H1 (cell line): ENCODE data around the gene FITM1. TPM values are rescaled to one million over a fixed set of nuclear protein-coding genes. Genes with fewer than 3 reads are reported as not detected.

Experiments used
- CTCF ChIA-PET: fragments of 300-600 bp; sonication (Branson Sonifier 250); formaldehyde crosslinking; loops from one replicate; lab custom pipeline; 2021; ENCODE audit not compliant: partially characterized antibody; lab: Charles Lee
- POLR2A ChIA-PET: fragments of 300-600 bp; sonication (Branson Sonifier 250); formaldehyde crosslinking; loops from one replicate; lab custom pipeline; 2021; ENCODE audit warnings: inconsistent platforms; ENCODE audit not compliant: partially characterized antibody; lab: Charles Lee
- DNase-seq, 2 experiments: peaks; one replicate each; pipeline versions ENCODE4 v3.0.0 to v3.0.0-alpha.2; 2010 to 2022; ENCODE audit warnings: low spot score in 2 of 2, low read depth in 1 of 2, mixed read lengths in 1 of 2
- FAIRE-seq: peaks from 2 replicates; lab custom pipeline; 2011; peaks lifted over from hg19 to GRCh38; lab: Jason Lieb, UNC
- H2AFZ ChIP-seq: 2 replicates; pipeline ENCODE4 v1.8.1; 2012; ENCODE audit warnings: low read length, inconsistent platforms
- H2AK5ac ChIP-seq: 2 replicates; pipeline ENCODE4 v1.6.1; 2013; ENCODE audit warnings: low read depth, low read length
- H2BK120ac ChIP-seq: replicated peaks from 2 replicates; pipeline ENCODE3; 2013; ENCODE audit warnings: low read depth, low read length, inconsistent platforms
- H2BK12ac ChIP-seq: 2 replicates; pipeline ENCODE4 v1.6.1; 2013; ENCODE audit warnings: low read depth, low read length
- H2BK15ac ChIP-seq: 2 replicates; pipeline ENCODE4 v1.6.1; 2013; ENCODE audit warnings: low read length
- H2BK20ac ChIP-seq: 2 replicates; pipeline ENCODE4 v1.6.1; 2013; ENCODE audit warnings: low read length
- H2BK5ac ChIP-seq: 2 replicates; pipeline ENCODE4 v1.6.1; 2013; ENCODE audit warnings: low read depth, low read length
- H3K14ac ChIP-seq: 2 replicates; pipeline ENCODE4 v1.6.1; 2013; ENCODE audit warnings: inconsistent platforms; ENCODE audit not compliant: insufficient read length
- H3K18ac ChIP-seq: 2 replicates; pipeline ENCODE4 v1.6.1; 2013; ENCODE audit warnings: low read length; ENCODE audit errors: extremely low read depth
- H3K23ac ChIP-seq: 2 replicates; pipeline ENCODE4 v1.6.1; 2013; ENCODE audit warnings: inconsistent platforms; ENCODE audit not compliant: insufficient read length
- H3K23me2 ChIP-seq: 2 replicates; pipeline ENCODE4 v1.6.1; 2013; ENCODE audit warnings: low read depth, low read length
- H3K27ac ChIP-seq: 2 replicates; pipeline ENCODE4 v1.6.1; 2011; ENCODE audit warnings: low read depth, low read length, inconsistent platforms
- H3K27me3 ChIP-seq, 4 experiments: replicated peaks in 1 of 4; 1 replicate in 1 of 4; 2 replicates in 3 of 4; pipeline versions ENCODE4 v1.6.1 to v1.8.1; 2011 to 2013; ENCODE audit warnings: low read length in 3 of 4, mild to moderate bottlenecking in 3 of 4, inconsistent platforms in 2 of 4, mixed read lengths in 2 of 4, moderate library complexity in 1 of 4; ENCODE audit not compliant: control insufficient read depth in 3 of 4, insufficient read depth in 3 of 4; ENCODE audit errors: extremely low read depth in 1 of 4
- H3K36me3 ChIP-seq, 4 experiments: 2 replicates each; pipeline versions ENCODE4 v1.6.1 to v1.8.1; 2011 to 2013; ENCODE audit warnings: mild to moderate bottlenecking in 4 of 4, low read length in 3 of 4, moderate library complexity in 2 of 4, control low read depth in 1 of 4, inconsistent platforms in 1 of 4; ENCODE audit not compliant: insufficient read depth in 4 of 4, control insufficient read depth in 2 of 4
- H3K4ac ChIP-seq: replicated peaks from 2 replicates; pipeline ENCODE3; 2013; ENCODE audit warnings: low read length, low read depth, mixed read lengths, inconsistent platforms; ENCODE audit not compliant: insufficient read length
- H3K4me1 ChIP-seq, 4 experiments: replicated peaks in 1 of 4; 1 replicate in 1 of 4; 2 replicates in 3 of 4; pipeline versions ENCODE4 v1.6.1 to v1.8.1; 2011 to 2013; ENCODE audit warnings: low read length in 3 of 4, inconsistent platforms in 2 of 4, mixed read lengths in 1 of 4; ENCODE audit not compliant: insufficient read depth in 4 of 4, control insufficient read depth in 3 of 4
- H3K4me2 ChIP-seq, 2 experiments: 2 replicates each; pipeline versions ENCODE4 v1.6.1 to v1.8.1; 2011 to 2013; ENCODE audit warnings: low read depth in 2 of 2, low read length in 2 of 2, control low read depth in 1 of 2, inconsistent platforms in 1 of 2, mild to moderate bottlenecking in 1 of 2; ENCODE audit not compliant: insufficient read depth in 1 of 2
- H3K4me3 ChIP-seq, 4 experiments: fragments of 200-600, 300-600 bp in 1 of 4; sonication (generic), shearing (Covaris generic), sonication (Bioruptor Twin) in 1 of 4; 2 replicates each; pipeline versions ENCODE4 v1.5.1 to v1.8.1; 2011 to 2016; ENCODE audit warnings: low read length in 4 of 4, low read depth in 3 of 4, control low read depth in 2 of 4, inconsistent platforms in 2 of 4, mild to moderate bottlenecking in 2 of 4, mixed read lengths in 1 of 4, moderate library complexity in 1 of 4; ENCODE audit not compliant: insufficient read depth in 2 of 4; ENCODE audit errors: extremely low read depth in 1 of 4
- H3K56ac ChIP-seq: replicated peaks from 2 replicates; pipeline ENCODE3; 2013; ENCODE audit warnings: low read depth, mild to moderate bottlenecking, mixed read lengths, low read length, inconsistent platforms; ENCODE audit not compliant: insufficient read length
- H3K79me1 ChIP-seq: 2 replicates; pipeline ENCODE4 v1.6.1; 2013; ENCODE audit warnings: low read depth, low read length, control low read depth
- H3K79me2 ChIP-seq, 2 experiments: 2 replicates each; pipeline versions ENCODE4 v1.6.1 to v1.8.1; 2012 to 2013; ENCODE audit warnings: low read length in 2 of 2, mild to moderate bottlenecking in 2 of 2, inconsistent platforms in 1 of 2; ENCODE audit not compliant: insufficient read depth in 2 of 2, control insufficient read depth in 1 of 2
- H3K9ac ChIP-seq, 4 experiments: replicated peaks in 1 of 4; 1 replicate in 1 of 4; 2 replicates in 3 of 4; pipeline versions ENCODE4 v1.6.1 to v1.8.1; 2011 to 2013; ENCODE audit warnings: low read depth in 3 of 4, low read length in 3 of 4, control low read depth in 2 of 4, mild to moderate bottlenecking in 2 of 4, moderate library complexity in 2 of 4, inconsistent platforms in 1 of 4; ENCODE audit errors: extremely low read depth in 1 of 4
- H3K9me3 ChIP-seq, 2 experiments: 2 replicates each; pipeline versions ENCODE4 v1.6.1 to v1.8.1; 2012 to 2013; ENCODE audit warnings: mild to moderate bottlenecking in 2 of 2, moderate library complexity in 2 of 2, control low read depth in 1 of 2, inconsistent platforms in 1 of 2, low read depth in 1 of 2, low read length in 1 of 2, mixed read lengths in 1 of 2; ENCODE audit not compliant: insufficient read depth in 2 of 2
- H4K20me1 ChIP-seq, 2 experiments: replicated peaks in 1 of 2; 2 replicates each; pipeline versions ENCODE3 to v1.8.1; 2011 to 2013; ENCODE audit warnings: inconsistent platforms in 2 of 2, low read length in 2 of 2, mild to moderate bottlenecking in 1 of 2; ENCODE audit not compliant: insufficient read depth in 2 of 2, control insufficient read depth in 1 of 2
- H4K5ac ChIP-seq: 2 replicates; pipeline ENCODE4 v1.6.1; 2013; ENCODE audit warnings: low read length, low read depth, mixed read lengths, inconsistent platforms; ENCODE audit not compliant: insufficient read length
- H4K8ac ChIP-seq: 2 replicates; pipeline ENCODE4 v1.8.0; 2013; ENCODE audit warnings: mild to moderate bottlenecking, moderate library complexity, low read length, inconsistent platforms; ENCODE audit not compliant: insufficient read depth; ENCODE audit errors: extremely low read depth
- H4K91ac ChIP-seq: replicated peaks from 2 replicates; pipeline ENCODE3; 2013; ENCODE audit warnings: low read length, mixed read lengths, inconsistent platforms; ENCODE audit not compliant: insufficient read length
- ATF2 ChIP-seq: IDR thresholded peaks from 2 replicates; pipeline ENCODE4 v1.6.1; 2012; ENCODE audit warnings: low read length, inconsistent platforms
- CBX5 ChIP-seq: fragments of 300-800, 300-1000 bp; sonication (generic); IDR thresholded peaks from 2 replicates; pipeline ENCODE4 v1.7.1; 2016; ENCODE audit warnings: antibody characterized with exemption, low read length, low read depth
- EZH2 ChIP-seq: fragments of 200-600 bp; sonication (generic); IDR thresholded peaks from 2 replicates; pipeline ENCODE4 v1.7.1; 2012; ENCODE audit warnings: low read depth, mild to moderate bottlenecking, moderate library complexity, low read length, inconsistent platforms; ENCODE audit not compliant: severe bottlenecking
- GTF2F1 ChIP-seq: IDR thresholded peaks from 2 replicates; pipeline ENCODE4 v1.6.1; 2012; ENCODE audit warnings: low read depth, low read length, improper control_type of control experiment, borderline replicate concordance
- NANOG ChIP-seq: IDR thresholded peaks from 2 replicates; pipeline ENCODE4 v1.6.1; 2011; ENCODE audit warnings: low read length, low read depth, mild to moderate bottlenecking, inconsistent platforms; ENCODE audit not compliant: insufficient read depth, poor library complexity, severe bottlenecking
- POLR2A ChIP-seq, 2 experiments: IDR thresholded peaks; 1 replicate in 1 of 2; 2 replicates in 1 of 2; pipeline ENCODE4 v1.6.1; 2011; ENCODE audit warnings: low read depth in 2 of 2, low read length in 2 of 2, mild to moderate bottlenecking in 2 of 2; ENCODE audit errors: control extremely low read depth in 1 of 2
- SP4 ChIP-seq: IDR thresholded peaks from 2 replicates; pipeline ENCODE4 v1.6.1; 2012; ENCODE audit warnings: low read length, inconsistent platforms
- TCF12 ChIP-seq: IDR thresholded peaks from 2 replicates; pipeline ENCODE4 v1.6.1; 2011; ENCODE audit warnings: low read depth, mild to moderate bottlenecking, low read length
- WGBS, 2 experiments: shearing (Covaris generic) in 1 of 2; methylation state at CpG; one replicate each; pipeline versions ENCODE4 v1.1.6 to v1.1.7; 2013 to 2015; ENCODE audit warnings: low lambda C conversion rate in 2 of 2, mixed read lengths in 2 of 2, inconsistent platforms in 1 of 2, low coverage in 1 of 2, missing lambda C conversion rate in 1 of 2; ENCODE audit not compliant: insufficient replicate concordance in 2 of 2, insufficient coverage in 1 of 2, insufficient read length in 1 of 2; ENCODE audit errors: extremely low coverage in 1 of 2, missing lambda C conversion rate in 1 of 2; 5-methylcytosine and 5-hydroxymethylcytosine counted together
- polyA plus RNA-seq, 7 experiments: library from polyadenylated mRNA; depleted of rRNA in 3 of 7; stranded (reverse) in 5 of 7; unstranded in 2 of 7; fragments of >200 nt in 5 of 7; fragments of 200-250 nt in 2 of 7; gene quantifications; 1 replicate in 5 of 7; 2 replicates in 1 of 7; 4 replicates in 1 of 7; pipeline versions ENCODE4 v1.2.1 to v1.2.3, GENCODE V29; 2011 to 2013; ENCODE audit warnings: missing spikeins in 2 of 7, mixed read lengths in 2 of 7
- total RNA-seq: library from RNA; stranded (reverse); fragmentation: NEBNext Ultra II Directional; extraction: Animal tissue kit (Norgen Biotek cat#: 25700); gene quantifications from 2 replicates; pipeline ENCODE4 v1.2.1, GENCODE V29; 2021
- TF ChIP-seq, protein P1 (sequence below): IDR thresholded peaks from 2 replicates; pipeline ENCODE4 v1.6.1; 2011; ENCODE audit warnings: low read length, improper control_type of control experiment

The FITM1 gene
- total and polyA plus RNA-seq, 2 of the 8 experiments (the other 6 are each of a cell fraction or from before 2014, with no cell fraction given): 0.53 to 0.76 TPM

GRCh38 chr14:24132061-24132685, 1.7 kb downstream of the FITM1 start:
- 87% methylated on average over 23 of the region's 24 CpGs; no CpG with 5 or more reads in 1 of the 2 experiments for WGBS, 2 experiments
- POLR2A ChIA-PET: interaction anchor here (0.9 to 11.1 kb wide), 8 partner anchors 9 to 82 kb away, joined by 3 to 100 read pairs (median 6); partner anchors contain the start of genes DCAF11, EMC9 and NRL
- no peak for DNase-seq
- TF ChIP-seq ATF2: no peak
- TF ChIP-seq, protein P1, sequence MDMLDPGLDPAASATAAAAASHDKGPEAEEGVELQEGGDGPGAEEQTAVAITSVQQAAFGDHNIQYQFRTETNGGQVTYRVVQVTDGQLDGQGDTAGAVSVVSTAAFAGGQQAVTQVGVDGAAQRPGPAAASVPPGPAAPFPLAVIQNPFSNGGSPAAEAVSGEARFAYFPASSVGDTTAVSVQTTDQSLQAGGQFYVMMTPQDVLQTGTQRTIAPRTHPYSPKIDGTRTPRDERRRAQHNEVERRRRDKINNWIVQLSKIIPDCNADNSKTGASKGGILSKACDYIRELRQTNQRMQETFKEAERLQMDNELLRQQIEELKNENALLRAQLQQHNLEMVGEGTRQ: no peak
- no peak for TF ChIP-seq POLR2A (IDR thresholded peaks at IDR 0.05; ENCODE audit: control extremely low read depth in 1 of 2, low read depth in 2 of 2, low read length in 2 of 2)
- TF ChIP-seq NANOG: no peak
- no peak for TF ChIP-seq TCF12
- TF ChIP-seq GTF2F1: no peak
- TF ChIP-seq CBX5: no peak
- no peak for TF ChIP-seq SP4
- TF ChIP-seq EZH2: no peak

More at GRCh38 chr14:24132061-24132685, 1.7 kb downstream of the FITM1 start:
- no peak overlapping the region for H4K8ac ChIP-seq
- H3K4ac ChIP-seq: no peak overlapping the region
- H4K91ac ChIP-seq: no peak overlapping the region
- H2BK15ac ChIP-seq: no peak overlapping the region
- peak overlapping the region in 1 of 4 experiments; percentile 15; a peak in 2 of 7 replicates for H3K9ac ChIP-seq
- H3K27me3 ChIP-seq: no peaks in the 10 kb centered on the region
- no peaks in the 10 kb centered on the region for H4K20me1 ChIP-seq
- 0 out of 2 replicates have a peak overlapping the region, but pooled peaks have one; percentile 15 for H3K27ac ChIP-seq
- no peak overlapping the region for H4K5ac ChIP-seq
- H3K79me2 ChIP-seq: no peaks in the 10 kb centered on the region
- no peaks in the 10 kb centered on the region for H3K9me3 ChIP-seq
- no peak overlapping the region for H2BK120ac ChIP-seq
- H2AK5ac ChIP-seq: no peak overlapping the region
- FAIRE-seq: no peak
- H3K79me1 ChIP-seq: no peaks in the 10 kb centered on the region
- no peak overlapping the region; the same call in 1 of the 2 replicates for H3K18ac ChIP-seq
- CTCF ChIA-PET: interaction anchor here (0.8 kb wide), 1 partner anchor 47 kb away, joined by 3 read pairs; no protein-coding TSS in a partner anchor
- no peak overlapping the region for H3K14ac ChIP-seq
- H2BK20ac ChIP-seq: no peak overlapping the region
- no peak overlapping the region for H3K56ac ChIP-seq
- H3K4me3 ChIP-seq: no peak overlapping the region
- peak overlapping the region; percentile 60; the same call in 1 of the 2 replicates for H2BK5ac ChIP-seq
- no peak overlapping the region for H3K4me2 ChIP-seq
- H3K4me1 ChIP-seq: peaks cover 0 to 10% (median 5%) of the 10 kb centered on the region in 4 experiments; a peak in 4 of 7 replicates
- peaks cover 5% of the 10 kb centered on the region; the same call in 1 of the 2 replicates for H3K23me2 ChIP-seq
- H3K23ac ChIP-seq: no peak overlapping the region
- no peak overlapping the region for H2AFZ ChIP-seq
- H2BK12ac ChIP-seq: peak overlapping the region; percentile 29; the same call in 1 of the 2 replicates
- no peaks in the 10 kb centered on the region for H3K36me3 ChIP-seq
